ENCODE results near the gene FAM124B.

DNA sequence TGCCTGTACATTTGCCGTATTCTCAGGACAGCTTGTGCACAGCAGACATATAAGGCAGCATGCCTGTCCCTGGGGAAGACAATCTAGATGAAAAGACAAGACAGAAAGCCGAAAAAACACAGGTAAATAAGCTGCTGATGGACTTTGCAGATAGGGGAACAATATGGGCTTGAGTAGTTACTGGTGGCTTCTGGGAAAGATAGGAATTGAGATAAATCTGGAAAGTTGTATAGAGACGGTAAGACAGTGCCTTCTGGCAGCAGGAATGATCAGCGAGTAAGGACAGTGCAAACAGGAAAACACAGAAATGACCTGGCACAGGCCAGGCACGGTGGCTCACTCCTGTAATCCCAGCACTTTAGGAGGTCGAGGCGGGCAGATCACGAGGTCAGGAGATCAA, 70.2 kb downstream of the FAM124B start:
- TF ChIP-seq, protein P1, sequence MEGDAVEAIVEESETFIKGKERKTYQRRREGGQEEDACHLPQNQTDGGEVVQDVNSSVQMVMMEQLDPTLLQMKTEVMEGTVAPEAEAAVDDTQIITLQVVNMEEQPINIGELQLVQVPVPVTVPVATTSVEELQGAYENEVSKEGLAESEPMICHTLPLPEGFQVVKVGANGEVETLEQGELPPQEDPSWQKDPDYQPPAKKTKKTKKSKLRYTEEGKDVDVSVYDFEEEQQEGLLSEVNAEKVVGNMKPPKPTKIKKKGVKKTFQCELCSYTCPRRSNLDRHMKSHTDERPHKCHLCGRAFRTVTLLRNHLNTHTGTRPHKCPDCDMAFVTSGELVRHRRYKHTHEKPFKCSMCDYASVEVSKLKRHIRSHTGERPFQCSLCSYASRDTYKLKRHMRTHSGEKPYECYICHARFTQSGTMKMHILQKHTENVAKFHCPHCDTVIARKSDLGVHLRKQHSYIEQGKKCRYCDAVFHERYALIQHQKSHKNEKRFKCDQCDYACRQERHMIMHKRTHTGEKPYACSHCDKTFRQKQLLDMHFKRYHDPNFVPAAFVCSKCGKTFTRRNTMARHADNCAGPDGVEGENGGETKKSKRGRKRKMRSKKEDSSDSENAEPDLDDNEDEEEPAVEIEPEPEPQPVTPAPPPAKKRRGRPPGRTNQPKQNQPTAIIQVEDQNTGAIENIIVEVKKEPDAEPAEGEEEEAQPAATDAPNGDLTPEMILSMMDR (optimal IDR thresholded peaks at IDR 0.05 in 1 of 3, IDR thresholded peaks at IDR 0.05 in 1 of 3, conservative IDR thresholded peaks at IDR 0.05 in 1 of 3; ENCODE audit: extremely low read depth in 1 of 3, insufficient read depth in 2 of 3, low read length in 3 of 3) = no peak
- TF ChIP-seq EZH2 (IDR thresholded peaks at IDR 0.05; ENCODE audit: low read length) = no peak

Measured in keratinocyte (primary cell).